Measurements from ENCODE around the gene RANBP3.

RANBP3 gene

DNA sequence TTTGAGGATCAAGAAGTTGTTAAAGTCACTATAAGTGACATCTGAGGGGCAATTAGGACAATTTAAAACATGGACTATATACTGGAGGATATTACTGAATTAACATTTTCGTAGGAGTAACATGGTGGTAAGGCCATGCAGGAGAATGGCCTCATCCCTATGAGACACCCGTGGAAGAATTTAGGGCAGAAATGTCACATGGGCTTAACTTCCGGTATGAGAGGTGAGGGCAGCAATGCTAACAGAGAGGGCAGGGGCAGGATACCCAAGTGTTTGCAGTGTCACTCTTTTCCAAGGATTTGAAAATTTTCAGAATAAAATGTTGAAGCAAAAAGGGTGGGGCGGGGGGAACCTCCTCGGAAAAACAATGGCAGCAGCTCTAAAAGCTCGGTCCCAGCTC is 23.6 kb downstream of the RANBP3 start:
- H3K79me2 ChIP-seq (ENCODE audit: insufficient read depth, low read length), result peaks cover 100% of the 10 kb centered on the region

DNA sequence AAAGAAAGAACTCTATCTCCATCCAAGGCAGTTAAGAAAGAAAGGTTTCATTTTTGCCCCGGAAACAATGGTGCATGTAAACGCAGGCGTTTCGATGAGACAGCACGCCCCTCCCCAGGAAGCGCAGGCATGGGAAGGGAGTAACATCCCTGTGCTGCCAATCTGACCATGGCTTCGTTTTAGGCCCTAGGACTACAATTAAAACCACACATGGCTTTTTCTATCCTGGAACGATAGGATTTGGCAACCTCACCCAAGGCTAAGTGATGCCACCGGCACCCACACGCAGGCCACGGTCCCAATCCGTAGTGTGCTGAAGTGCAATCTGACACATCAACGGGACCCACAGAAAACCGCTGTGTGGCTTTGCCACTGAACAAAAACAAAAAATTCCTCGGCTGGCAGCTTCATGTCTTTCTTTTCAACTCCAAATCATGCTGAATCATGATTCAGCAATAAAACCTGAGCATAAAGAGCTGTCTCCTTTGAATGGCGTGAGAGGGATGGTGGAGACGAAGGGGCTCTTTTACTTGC is 24.2 kb downstream of the RANBP3 start:
- H4K20me1 ChIP-seq (ENCODE audit: insufficient read depth, low read length), result peaks cover 99% of the 10 kb centered on the region
- TF ChIP-seq EZH2 (IDR thresholded peaks at IDR 0.05; ENCODE audit: borderline replicate concordance, low read depth, low read length, severe bottlenecking), result no peak
- TF ChIP-seq CTCF (IDR thresholded peaks at IDR 0.05; ENCODE audit: borderline replicate concordance, extremely low read depth, low read length, poor library complexity, severe bottlenecking), result no peak
- ATAC-seq (ENCODE audit: insufficient read depth, low read depth) (no peak), DNase-seq (no peak)
- peaks cover 44% of the 10 kb centered on the region for H3K36me3 ChIP-seq (ENCODE audit: insufficient read depth, low read length)
- peaks cover 32% of the 10 kb centered on the region for H3K4me1 ChIP-seq (ENCODE audit: insufficient read depth, low read length)
- no peaks in the 10 kb centered on the region for H3K27me3 ChIP-seq (ENCODE audit: insufficient read depth, low read length, poor library complexity)
- H3K4me2 ChIP-seq (ENCODE audit: insufficient read depth, low read length), result no peak overlapping the region; the same call in 1 of the 2 replicates
- no peak overlapping the region for H2AFZ ChIP-seq (ENCODE audit: low read depth, low read length)
- no peak overlapping the region for H3K9ac ChIP-seq (ENCODE audit: low read depth, low read length)
- H3K4me3 ChIP-seq (ENCODE audit: low read depth in 1 of 2, low read length in 2 of 2), result no peak overlapping the region
- no peaks in the 10 kb centered on the region for H3K9me3 ChIP-seq (ENCODE audit: insufficient read depth, low read length, severe bottlenecking)
- peak overlapping the region; percentile 47 for H3K27ac ChIP-seq (ENCODE audit: low read length)
- peaks cover 100% of the 10 kb centered on the region for H3K79me2 ChIP-seq (ENCODE audit: insufficient read depth, low read length)

More for the DNA sequence above, 23.6 kb downstream of the RANBP3 start:
- Histone ChIP-seq H3K27ac (ENCODE audit: low read length) (peak overlapping the region; percentile 47), H3K27me3 (ENCODE audit: insufficient read depth, low read length, poor library complexity) (no peaks in the 10 kb centered on the region), H3K4me3 (ENCODE audit: low read depth in 1 of 2, low read length in 2 of 2) (no peak overlapping the region), H3K9me3 (ENCODE audit: insufficient read depth, low read length, severe bottlenecking) (no peaks in the 10 kb centered on the region), H3K36me3 (ENCODE audit: insufficient read depth, low read length) (peaks cover 46% of the 10 kb centered on the region), H3K4me1 (ENCODE audit: insufficient read depth, low read length) (peaks cover 32% of the 10 kb centered on the region), H2AFZ (ENCODE audit: low read depth, low read length) (no peak overlapping the region), H3K4me2 (ENCODE audit: insufficient read depth, low read length) (no peak overlapping the region), H4K20me1 (ENCODE audit: insufficient read depth, low read length) (peaks cover 99% of the 10 kb centered on the region), H3K9ac (ENCODE audit: low read depth, low read length) (no peak overlapping the region)
- ATAC-seq (ENCODE audit: insufficient read depth, low read depth) (no peak), DNase-seq (no peak)
- TF ChIP-seq CTCF (IDR thresholded peaks at IDR 0.05; ENCODE audit: borderline replicate concordance, extremely low read depth, low read length, poor library complexity, severe bottlenecking) (no peak), EZH2 (IDR thresholded peaks at IDR 0.05; ENCODE audit: borderline replicate concordance, low read depth, low read length, severe bottlenecking) (no peak)

DNA sequence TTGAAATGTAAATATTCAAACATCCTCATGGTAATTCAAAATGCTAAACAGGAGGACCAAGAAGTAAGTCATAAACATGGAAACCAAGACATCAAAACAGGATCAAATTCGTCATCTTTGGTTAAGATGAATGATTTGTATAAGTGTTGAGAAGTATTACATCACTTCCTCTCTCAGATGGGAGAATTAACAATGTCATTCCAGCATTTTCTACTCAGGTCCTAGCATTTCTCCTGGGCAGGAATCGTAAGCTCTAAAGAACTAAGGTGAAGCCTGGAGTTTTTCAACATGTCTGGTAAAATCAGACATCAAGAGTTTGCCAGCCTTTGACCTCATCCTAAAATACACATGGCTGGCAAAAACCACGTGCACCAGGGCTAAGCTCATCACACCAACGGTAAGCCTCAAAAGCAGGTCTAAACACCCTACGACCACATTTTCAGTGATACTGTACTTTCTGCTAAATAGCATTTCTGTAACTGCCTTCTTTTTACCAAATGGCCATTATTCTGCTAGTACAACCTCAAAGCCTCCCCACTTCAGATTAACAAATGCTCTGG is 24.8 kb downstream of the RANBP3 start:
- Histone ChIP-seq H3K27ac (ENCODE audit: low read length) (peak overlapping the region; percentile 50), H4K20me1 (ENCODE audit: insufficient read depth, low read length) (peaks cover 96% of the 10 kb centered on the region)
- no peak for TF ChIP-seq EZH2 (IDR thresholded peaks at IDR 0.05; ENCODE audit: borderline replicate concordance, low read depth, low read length, severe bottlenecking)

GRCh38 chr19:5952193-5953029 is 25.5 kb downstream of the RANBP3 start:
- peak overlapping the region; percentile 50 for H3K27ac ChIP-seq (ENCODE audit: low read length)
- no peaks in the 10 kb centered on the region for H3K27me3 ChIP-seq (ENCODE audit: insufficient read depth, low read length, poor library complexity)
- no peak overlapping the region for H2AFZ ChIP-seq (ENCODE audit: low read depth, low read length)
- H3K4me1 ChIP-seq (ENCODE audit: insufficient read depth, low read length), result peaks cover 32% of the 10 kb centered on the region
- peaks cover 100% of the 10 kb centered on the region for H3K79me2 ChIP-seq (ENCODE audit: insufficient read depth, low read length)
- H3K4me3 ChIP-seq (ENCODE audit: low read depth in 1 of 2, low read length in 2 of 2), result no peak overlapping the region
- peaks cover 96% of the 10 kb centered on the region for H4K20me1 ChIP-seq (ENCODE audit: insufficient read depth, low read length)
- no peak overlapping the region for H3K9ac ChIP-seq (ENCODE audit: low read depth, low read length)
- H3K36me3 ChIP-seq (ENCODE audit: insufficient read depth, low read length), result peaks cover 46% of the 10 kb centered on the region
- DNase-seq, result no peak
- no peaks in the 10 kb centered on the region for H3K9me3 ChIP-seq (ENCODE audit: insufficient read depth, low read length, severe bottlenecking)
- no peak overlapping the region for H3K4me2 ChIP-seq (ENCODE audit: insufficient read depth, low read length)
- TF ChIP-seq CTCF (IDR thresholded peaks at IDR 0.05; ENCODE audit: borderline replicate concordance, extremely low read depth, low read length, poor library complexity, severe bottlenecking), result no peak
- TF ChIP-seq EZH2 (IDR thresholded peaks at IDR 0.05; ENCODE audit: borderline replicate concordance, low read depth, low read length, severe bottlenecking), result no peak
- ATAC-seq (ENCODE audit: insufficient read depth, low read depth), result no peak

More for the DNA sequence above, 24.8 kb downstream of the RANBP3 start:
- H3K4me3 ChIP-seq (ENCODE audit: low read depth in 1 of 2, low read length in 2 of 2), result no peak overlapping the region
- ATAC-seq (ENCODE audit: insufficient read depth, low read depth) (peak; percentile 62; the same call in 2 of the 3 replicates), DNase-seq (no peak)
- peaks cover 32% of the 10 kb centered on the region for H3K4me1 ChIP-seq (ENCODE audit: insufficient read depth, low read length)
- no peak overlapping the region for H3K9ac ChIP-seq (ENCODE audit: low read depth, low read length)
- H3K36me3 ChIP-seq (ENCODE audit: insufficient read depth, low read length), result peaks cover 42% of the 10 kb centered on the region
- H3K4me2 ChIP-seq (ENCODE audit: insufficient read depth, low read length), result no peak overlapping the region
- H3K27me3 ChIP-seq (ENCODE audit: insufficient read depth, low read length, poor library complexity), result no peaks in the 10 kb centered on the region
- no peak overlapping the region for H2AFZ ChIP-seq (ENCODE audit: low read depth, low read length)
- peaks cover 100% of the 10 kb centered on the region for H3K79me2 ChIP-seq (ENCODE audit: insufficient read depth, low read length)
- no peaks in the 10 kb centered on the region for H3K9me3 ChIP-seq (ENCODE audit: insufficient read depth, low read length, severe bottlenecking)
